Stimulated activated naive CD4-positive, alpha-beta T cell (primary cell): ENCODE data around the gene SMIM1.

Experiments
- DNase-seq, 6 experiments: peaks; one replicate each; lab custom pipeline; 2025; lab: John Stamatoyannopoulos, UW

SMIM1 gene, protein sequence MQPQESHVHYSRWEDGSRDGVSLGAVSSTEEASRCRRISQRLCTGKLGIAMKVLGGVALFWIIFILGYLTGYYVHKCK

DNA sequence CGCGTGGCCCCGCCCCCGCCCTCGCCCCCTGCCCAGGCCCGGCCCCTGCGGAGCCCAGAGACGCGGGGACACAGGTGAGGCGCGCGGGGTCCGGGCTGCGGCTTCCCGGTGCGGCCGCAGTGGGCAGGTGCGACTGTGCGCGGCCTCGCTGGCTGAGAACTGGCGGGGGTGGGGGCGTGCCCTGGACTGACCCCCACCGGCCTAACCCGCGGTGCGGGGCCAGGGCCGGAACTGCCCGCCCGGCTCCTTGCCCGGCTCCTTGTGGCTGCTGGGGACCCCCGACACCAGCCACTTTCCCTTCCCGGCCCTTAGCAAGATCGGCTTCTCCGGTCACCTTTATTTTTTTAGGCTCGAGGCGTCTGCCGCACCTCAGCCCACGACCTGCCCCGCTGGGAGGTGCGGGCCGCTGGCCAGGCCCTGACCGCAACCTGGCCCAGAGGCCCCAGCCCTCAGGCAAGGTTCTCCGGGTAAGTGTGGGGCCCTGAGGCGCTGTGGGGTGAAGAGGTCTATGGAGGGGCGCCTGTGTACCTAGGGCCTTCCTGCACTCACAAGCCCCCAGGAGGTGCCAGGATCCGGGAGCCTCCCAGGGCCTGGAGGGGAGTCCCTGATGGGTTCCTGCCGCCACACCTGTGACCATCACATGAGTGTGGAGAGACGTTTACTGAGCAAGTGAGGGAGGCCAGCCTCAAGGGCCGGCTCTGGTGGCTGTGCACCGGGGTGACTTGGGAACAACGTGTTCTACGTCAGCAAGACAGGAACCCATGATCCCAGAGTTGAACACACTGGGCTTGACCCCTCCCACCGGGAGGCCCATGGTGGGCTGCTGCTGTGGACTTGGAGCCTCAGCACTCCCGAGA is at the start of gene SMIM1:
SMIM1 (plus strand) TSS at position 35 of the 857 bp plus-strand sequence. CDS start 2,625 bp downstream, outside the sequence.
- peak in 2 of 6 experiments; percentile 29 to 56 for DNase-seq

DNA sequence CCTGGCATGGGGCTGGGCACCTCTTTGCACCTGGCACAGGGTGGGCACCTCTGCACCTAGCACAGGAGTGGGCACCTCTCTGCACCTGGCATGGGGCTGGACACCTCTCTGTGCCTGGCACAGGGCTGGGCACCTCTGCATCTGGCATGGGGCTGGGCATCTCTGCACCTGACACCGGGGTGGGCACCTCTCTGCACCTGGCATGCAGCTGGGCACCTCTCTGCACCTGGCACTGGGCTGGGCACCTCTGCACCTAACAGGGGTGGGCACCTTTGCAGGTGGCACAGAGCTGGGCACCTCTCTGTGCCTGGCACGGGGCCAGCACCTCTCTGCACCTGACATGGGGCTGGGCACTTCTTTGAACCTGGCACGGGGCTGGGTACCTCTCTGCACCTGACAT is 49.7 kb upstream of the SMIM1 start:
- no peak for DNase-seq

DNA sequence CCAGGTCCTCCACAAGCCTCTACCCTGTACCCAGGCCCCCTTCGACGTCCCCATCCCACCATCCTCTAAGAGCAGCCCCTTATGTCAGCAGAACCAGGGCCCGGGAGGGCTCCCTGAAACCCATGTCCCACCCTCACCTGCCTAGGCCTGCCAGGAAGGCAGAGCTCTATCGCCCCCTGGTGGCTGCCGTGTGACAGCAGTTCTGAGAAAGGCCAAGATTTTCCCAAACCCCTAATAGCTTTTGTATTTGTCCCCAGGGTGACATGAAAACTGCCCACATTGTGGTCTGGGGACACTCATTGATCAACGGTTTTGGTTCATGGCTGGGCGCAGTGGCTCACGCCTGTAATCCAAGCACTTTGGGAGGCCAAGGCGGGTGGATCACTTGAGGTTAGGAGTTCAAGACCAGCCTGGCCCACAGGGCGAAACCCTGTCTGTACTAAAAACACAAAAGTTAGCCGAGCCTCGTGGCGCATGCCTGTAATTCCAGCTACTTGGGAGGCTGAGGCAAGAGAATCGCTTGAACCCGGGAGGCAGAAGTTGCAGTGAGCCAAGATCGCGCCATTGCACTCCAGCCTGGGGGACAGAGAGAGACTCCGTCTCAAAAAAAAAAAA is 48.0 kb upstream of the SMIM1 start:
- peak; percentile 33 to 80 (median 66) for DNase-seq

DNA sequence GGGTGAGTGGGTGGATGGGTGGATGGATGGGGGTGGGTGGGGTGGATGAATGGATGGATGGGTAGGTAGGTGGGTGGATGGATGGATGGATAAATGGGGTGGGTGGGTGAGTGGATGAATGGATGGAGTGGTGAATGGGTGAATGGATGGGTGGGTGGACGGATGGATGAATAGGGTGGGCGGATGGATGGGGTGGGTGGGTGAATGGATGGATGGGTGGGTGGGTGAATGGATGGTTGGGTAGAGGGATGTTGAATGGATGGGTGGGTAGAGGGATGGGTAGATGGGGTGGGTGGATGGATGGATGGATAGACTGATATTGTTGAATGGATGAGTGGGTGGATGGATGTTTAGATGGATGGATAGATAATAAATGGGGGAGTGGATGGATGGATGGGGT is 47.2 kb upstream of the SMIM1 start:
- DNase-seq, result no peak

DNA sequence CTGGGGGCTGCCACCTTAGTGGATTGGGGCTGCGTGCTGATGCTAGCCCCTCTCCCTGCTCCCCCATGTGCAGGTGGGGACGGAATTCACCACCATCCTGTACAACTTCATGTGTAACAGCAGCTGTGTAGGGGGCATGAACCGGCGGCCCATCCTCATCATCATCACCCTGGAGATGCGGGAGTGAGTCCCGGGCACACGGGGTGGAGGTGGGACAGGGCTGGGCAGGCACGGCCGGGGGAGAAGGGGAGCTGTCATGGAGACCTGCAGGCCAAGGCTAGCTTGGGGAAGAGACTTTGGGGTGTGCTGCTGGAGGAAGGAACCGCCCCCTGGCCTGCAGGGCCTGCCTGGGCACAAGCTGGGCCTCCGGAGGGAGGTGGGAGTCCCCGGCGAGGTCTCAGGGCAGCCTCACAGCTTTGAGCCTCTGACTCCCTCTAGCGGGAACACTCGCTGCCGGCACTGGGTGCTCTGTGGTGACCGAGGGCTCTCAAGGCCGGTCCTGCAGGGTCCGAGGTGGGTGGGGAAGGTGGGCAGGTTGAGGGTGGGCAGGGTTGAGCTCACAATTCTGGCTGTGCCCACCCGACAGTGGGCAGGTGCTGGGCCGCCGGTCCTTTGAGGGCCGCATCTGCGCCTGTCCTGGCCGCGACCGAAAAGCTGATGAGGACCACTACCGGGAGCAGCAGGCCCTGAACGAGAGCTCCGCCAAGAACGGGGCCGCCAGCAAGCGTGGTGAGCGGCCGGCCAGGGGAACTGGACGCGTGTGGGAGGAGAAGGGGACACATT is 45.3 kb upstream of the SMIM1 start:
- DNase-seq, result no peak

DNA sequence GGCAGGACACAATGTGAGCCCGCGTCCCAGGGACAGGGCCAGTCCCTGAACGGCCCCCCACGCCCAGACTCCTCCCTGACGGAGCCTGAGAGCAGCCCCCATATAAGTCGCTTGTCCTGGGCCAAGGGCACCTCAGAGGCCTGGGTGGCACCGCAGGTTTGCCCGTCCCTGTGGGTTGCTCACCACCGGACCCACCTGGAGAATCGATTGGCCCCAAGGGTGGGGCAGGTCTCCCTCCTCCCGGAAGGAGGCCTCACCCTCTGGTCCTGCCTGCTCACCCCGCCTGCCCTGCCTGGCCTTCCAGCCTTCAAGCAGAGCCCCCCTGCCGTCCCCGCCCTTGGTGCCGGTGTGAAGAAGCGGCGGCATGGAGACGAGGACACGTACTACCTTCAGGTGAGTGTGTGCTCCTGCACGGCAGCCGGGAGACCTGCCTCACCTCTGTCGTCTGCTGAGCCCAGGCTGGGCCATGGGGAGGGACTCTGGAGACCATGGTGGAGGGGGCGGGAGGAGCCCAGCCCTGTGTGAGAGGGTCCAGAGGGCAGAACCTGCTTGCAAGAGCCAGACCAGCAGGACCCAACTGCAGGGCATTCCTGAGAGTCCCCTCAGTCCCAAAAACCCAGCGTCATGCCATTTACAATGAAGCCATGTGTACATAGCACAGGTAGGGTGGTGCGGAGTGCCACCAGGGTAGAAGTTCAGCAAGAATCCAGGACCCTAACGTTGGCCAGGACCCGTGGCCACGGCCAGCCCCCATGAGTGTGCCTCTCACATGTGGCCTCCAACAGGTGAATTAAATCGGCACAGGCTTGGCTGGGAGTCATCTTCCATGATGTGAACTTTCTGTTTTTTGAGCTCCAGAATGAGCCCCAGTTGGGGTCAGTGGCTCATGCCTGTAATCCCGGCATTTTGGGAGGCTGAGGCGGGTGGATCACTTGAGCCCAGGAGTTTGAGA is 44.4 kb upstream of the SMIM1 start:
- DNase-seq, result no peak

DNA sequence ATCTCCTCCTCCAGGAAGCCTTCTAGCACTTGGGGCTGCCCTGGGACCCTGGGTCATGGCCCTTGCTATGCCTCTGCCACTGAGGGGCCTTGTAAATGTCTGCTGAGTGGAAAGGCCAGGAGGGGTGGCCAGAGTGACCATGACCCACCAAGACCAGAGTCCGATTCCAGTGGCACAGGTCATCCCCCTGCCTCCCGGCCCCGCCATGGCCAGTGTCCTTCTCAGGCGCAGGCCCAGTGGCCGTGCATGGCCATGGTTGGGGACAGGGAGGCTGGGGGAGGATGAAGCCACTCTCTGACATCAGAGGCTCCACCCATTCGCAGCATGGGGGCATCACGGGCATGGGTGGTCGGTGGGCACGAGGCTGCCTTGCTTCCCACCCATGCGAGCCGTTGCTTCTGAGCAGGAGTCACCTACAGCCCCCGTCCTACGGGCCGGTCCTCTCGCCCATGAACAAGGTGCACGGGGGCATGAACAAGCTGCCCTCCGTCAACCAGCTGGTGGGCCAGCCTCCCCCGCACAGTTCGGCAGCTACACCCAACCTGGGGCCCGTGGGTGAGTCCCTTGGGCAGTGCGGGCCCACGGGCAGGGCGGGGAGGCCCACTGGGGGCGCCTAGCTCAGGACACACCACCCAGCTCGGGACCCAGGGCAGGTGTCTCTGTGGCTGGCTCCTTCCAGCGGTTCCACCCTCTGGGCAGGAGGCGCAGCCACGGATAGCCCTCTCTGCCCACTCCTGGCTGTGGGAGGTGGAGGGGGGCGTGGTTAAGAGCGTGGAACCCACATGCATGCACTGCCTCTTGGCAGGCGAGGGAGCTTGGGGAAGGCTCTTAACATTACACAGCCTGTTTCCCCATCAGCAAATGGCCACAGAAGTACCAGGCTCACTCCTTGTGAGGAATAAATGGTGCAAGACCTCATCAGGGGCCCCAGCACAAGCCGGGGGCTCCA is 42.7 kb upstream of the SMIM1 start:
- DNase-seq, result no peak

DNA sequence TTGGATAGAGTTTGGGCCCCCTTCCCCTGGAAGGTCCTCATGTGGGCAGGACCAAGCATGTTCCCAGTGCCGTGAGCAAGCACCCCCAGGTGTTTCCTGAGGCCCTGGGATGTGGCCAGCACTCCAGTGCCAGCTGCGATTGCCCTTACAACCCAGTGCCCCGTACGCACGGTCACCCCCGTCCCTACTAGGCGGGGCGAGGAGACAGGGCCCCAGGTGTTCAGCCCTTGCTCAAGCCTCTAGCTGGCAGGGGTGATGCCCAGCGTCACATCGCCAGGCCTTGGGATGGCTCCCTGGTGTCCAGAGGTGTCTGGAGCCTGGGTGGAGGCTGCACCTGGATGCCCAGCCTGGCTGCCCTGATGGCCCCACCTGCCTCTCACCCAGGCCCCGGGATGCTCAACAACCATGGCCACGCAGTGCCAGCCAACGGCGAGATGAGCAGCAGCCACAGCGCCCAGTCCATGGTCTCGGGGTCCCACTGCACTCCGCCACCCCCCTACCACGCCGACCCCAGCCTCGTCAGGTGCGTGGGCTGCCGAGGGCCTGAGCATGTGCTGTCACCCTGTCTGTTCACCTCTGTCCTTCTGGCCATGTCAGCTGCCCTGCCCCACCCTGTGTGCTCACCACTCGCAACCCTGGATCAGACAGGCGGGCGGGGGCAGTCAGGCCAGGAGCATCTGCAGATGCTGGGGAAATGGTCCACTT is 41.9 kb upstream of the SMIM1 start:
- DNase-seq, result no peak

DNA sequence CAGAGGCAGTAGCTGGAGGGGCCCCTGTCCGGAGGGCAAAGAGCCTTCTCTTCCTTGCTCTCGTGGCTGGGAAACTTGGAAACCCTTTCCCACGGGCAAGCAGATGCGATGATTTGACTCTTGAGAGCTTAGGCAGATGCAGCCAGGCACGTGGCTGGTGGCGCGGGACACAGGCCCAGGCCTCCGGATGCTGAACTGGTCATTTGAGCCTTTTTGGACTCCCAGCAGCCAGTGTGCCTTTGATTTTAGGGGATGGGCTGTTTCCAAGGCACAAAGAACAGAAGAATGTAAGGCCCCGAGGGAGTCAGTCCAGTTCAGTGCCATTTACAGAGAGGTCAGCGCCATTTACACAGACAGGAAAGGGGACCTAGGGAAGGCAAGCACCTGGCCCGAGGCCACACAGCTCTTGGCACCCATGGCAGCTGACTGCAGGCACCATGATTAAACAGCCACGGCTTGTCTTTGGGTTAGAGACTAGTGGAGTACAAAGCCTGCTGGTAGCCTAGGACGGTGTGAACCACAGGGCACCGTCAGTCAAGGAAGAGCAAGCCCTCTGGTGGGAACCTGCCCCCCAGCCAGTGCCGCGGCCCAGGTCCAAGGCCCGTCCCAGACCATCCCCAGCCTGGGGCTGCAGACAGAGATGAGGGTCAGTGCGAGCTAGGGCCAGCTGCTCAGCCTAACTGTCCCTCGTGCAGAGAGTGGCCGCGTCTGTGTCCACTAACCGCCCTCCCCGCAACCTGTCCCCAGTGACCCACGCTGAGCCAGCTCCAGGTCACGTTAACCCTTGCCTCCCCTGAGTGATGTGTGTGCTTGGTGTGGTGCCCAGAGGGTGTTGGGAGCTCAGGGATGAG is 40.7 kb upstream of the SMIM1 start:
- DNase-seq, result no peak

DNA sequence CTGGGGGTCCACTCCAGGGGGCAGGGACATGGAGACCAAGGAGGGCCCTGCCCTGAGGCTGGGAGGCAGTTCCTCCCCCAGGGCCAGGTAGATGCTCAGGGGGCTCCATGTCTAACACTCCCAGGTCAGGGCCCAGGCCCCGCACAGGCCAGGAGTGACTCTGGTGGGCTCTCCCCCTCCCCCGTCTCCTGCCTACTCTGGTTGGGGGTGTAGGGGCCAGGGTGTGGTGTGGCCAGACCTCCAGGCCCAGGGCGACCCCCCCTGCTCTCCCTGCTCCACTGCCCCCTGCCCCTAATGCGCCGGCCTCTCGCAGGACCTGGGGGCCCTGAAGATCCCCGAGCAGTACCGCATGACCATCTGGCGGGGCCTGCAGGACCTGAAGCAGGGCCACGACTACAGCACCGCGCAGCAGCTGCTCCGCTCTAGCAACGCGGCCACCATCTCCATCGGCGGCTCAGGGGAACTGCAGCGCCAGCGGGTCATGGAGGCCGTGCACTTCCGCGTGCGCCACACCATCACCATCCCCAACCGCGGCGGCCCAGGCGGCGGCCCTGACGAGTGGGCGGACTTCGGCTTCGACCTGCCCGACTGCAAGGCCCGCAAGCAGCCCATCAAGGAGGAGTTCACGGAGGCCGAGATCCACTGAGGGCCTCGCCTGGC is 40.0 kb upstream of the SMIM1 start:
- DNase-seq, result no peak

DNA sequence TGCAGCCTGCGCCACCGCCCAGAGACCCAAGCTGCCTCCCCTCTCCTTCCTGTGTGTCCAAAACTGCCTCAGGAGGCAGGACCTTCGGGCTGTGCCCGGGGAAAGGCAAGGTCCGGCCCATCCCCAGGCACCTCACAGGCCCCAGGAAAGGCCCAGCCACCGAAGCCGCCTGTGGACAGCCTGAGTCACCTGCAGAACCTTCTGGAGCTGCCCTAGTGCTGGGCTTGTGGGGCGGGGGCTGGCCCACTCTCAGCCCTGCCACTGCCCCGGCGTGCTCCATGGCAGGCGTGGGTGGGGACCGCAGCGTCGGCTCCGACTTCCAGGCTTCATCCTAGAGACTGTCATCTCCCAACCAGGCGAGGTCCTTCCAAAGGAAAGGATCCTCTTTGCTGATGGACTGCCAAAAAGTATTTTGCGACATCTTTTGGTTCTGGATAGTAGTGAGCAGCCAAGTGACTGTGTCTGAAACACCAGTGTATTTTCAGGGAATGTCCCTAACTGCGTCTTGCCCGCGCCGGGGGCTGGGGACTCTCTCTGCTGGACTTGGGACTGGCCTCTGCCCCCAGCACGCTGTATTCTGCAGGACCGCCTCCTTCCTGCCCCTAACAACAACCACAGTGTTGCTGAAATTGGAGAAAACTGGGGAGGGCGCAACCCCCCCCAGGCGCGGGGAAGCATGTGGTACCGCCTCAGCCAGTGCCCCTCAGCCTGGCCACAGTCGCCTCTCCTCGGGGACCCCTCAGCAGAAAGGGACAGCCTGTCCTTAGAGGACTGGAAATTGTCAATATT is 39.3 kb upstream of the SMIM1 start:
- DNase-seq, result no peak

DNA sequence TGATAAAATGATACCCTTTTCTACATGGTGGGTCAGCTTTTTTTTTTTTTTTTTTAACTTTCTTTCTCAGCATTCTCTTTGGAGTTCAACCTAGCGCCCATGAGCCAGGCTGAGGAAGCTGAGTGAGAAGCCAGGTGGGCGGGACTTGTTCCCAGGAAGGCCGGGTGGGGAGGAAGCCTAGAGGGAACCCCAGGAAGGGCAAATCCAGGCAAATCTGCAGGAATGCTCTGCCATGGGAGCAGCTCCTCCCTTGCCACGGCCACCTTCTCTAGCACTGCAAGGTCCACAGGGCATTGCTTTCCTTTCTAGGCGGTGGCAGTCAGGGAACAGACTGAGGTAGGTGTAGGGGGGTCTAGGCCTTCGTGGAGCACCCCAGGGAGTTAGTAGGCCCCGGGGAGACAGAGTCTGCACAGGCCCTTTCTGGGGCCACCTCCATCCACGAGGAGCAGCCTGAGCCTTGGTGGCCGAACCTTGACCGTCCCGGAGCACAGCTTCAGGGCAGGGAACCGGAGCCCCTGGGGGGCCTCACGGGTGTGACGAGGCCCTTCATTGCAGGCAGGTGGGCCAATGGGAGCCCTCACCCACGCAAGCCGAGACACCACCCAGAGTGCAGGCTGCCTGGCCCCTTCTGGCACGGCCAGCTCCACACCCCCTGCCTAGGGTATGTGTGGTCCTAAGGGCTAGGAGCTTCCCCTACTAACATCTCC is 38.5 kb upstream of the SMIM1 start:
- no peak for DNase-seq

DNA sequence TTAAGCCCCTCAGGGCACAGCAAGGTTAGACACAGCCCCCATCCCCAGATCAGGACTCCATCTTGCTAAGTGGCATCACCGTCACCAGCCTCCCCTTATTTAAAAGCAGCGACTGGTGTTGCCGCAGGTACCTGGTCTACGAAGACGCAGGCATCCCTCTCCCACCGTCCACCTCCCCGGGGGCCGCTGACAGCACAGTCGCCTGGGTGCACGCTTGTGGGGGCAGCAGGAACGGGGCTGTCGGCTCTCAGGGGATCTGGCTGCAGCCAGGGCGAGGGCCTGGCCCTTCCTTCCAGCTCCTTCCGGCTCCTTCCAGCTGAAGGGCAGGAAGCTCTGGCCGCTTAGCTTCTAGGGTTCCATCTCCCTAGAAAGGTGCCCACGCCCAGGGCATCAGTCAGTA is 37.9 kb upstream of the SMIM1 start:
- no peak for DNase-seq

DNA sequence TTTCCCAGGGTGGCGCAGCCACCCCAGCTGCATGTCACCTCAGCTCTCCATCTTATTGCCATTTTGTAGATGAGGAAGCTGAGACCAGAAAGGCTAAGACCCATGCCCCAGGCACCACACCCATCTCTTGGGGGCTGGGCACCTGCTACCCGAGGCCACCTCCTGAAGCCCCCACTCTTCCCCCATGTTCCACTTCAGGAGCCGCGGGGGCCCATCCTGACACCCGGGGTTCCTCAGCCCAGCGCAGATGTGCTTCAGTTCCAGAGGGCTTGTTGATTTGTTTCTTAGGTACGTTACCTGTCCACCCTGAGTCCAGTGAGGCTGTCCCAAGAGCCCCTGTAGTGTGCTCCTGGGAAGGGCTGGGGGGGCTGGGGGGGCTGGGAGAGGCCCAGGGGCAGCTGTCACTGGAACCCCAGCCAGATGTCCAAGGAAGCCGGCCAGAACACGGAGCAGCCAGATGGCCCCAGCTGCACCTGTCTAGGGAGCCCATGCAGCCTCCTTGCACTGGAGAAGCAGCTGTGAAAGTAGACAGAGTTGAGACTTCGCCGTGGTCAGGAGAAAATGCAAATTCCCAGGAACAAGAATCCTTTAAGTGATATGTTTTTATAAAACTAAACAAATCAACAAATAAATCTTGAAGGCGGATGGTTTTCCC is 37.4 kb upstream of the SMIM1 start:
- DNase-seq, result no peak

DNA sequence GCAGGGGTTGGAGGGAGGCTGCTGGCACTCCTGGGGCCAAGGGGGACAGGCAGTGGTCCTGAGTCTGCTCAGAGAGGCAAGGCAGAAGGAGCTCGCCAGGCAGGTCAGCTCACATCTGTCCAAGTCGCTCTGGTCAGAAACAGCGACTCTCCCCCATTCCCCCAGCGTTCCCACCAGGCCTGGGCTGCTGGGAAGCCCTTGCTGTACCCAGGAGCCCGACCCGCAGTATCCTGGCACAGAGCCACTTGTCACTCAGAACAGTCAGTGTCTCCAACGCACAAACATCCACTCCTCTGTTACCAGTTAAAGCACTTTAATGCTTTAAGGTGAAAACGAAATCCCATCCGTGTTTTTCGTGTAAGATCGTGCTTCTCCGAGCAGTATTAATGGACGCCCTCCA is 36.9 kb upstream of the SMIM1 start:
- DNase-seq, result no peak

DNA sequence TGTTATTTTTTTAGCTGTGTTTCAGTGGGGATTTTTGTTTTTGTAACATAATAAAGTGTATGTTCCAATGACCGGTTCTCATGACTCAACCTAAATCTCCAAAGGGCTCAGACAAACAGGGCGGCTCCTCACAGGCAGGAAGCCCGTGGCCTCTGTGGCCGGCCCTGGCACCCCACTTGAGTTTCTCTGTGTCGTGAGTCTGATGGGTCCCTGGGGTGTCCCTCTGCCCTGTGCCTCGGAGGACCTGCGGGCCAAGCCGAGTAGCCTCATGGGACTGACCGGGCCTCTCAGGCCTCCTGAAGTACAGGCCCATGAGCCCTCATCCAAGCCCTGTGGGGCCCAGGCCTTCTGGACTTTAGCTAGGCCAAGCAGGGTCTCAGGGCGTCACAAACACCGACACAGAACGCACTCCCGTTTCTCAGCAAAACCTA is 36.4 kb upstream of the SMIM1 start:
- DNase-seq, result no peak
